HG02970 (cell line): ENCODE data around the gene TMEM132D.

Experiments used
- ATAC-seq: cut with Tn5 transposase; IDR thresholded peaks from one replicate; pipeline ENCODE4 v1.9.1; 2021; ENCODE audit warnings: mild to moderate bottlenecking, moderate library complexity, moderate number of reproducible peaks; ENCODE audit not compliant: unreplicated experiment, low FRiP score

TMEM132D gene

DNA sequence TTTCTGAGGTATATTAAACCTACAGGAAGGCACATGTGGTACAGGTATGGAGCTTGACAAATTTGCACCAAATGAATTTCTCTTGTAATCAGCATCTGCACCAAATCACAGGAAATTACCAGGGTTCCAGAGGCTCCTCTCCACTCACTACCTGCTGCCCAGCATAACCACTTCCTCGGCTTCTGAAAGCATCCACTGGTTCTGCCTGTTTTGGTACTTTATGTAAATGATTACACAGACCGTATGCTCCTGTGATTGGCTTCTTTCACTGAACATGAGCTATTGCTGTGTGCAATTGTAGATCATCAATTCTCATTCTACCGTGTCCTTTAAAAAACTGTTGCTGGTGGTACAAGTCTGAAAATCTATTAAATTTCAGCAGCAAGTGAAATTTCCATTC, 522.1 kb downstream of the TMEM132D start:
- ATAC-seq: no peak

DNA sequence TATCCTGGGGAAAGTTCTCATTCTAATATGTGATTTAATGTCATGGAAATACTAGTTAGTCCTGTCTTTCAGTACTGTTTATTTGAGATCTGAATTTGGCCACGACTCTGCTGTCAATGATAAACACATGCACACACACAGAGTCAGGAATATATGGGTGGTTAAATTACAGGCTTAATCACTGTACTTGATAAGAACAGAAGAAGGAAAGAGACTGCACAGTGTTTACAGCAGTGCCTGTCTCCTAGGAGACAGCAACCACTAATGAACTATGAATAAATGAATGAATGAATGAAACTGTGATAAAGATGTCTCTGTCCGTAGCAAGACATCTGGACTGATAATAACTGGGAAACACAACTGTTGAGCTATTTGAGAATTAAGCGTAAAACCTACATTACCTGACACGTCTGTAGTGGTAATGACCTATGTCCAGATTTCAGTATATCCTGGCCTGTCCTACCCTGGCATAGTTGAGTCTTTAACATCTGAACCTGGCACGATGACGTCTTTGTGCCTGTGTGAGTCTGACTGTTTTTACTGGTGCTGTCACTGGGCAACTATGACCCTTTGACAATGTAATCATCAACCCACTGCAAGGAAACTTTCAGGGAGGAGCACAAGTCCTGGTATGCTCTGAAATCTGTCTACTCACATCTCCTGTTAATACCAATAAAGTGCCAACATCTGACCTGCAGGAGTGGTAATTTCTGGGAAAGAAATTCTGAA, 524.6 kb downstream of the TMEM132D start:
- ATAC-seq: no peak

DNA sequence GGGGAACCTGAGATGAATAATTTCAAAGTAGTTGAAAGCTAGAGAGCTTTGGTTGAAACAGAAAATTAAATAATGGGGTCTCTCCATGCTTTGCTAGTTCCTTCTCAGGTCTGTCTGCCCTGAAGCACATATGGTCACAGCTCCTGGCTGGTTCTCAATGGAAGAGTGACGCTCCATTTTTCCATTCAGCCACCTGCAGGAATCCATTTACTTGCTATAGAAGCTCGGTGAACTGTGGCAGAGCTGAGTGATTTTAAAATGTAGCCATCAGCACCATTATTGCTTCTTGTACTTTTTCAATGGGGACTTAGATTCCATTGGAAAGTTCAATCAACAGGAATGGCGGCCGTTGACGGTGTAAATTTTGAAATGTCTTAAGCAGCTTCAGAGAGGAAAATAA, 525.3 kb downstream of the TMEM132D start:
- ATAC-seq: no peak

DNA sequence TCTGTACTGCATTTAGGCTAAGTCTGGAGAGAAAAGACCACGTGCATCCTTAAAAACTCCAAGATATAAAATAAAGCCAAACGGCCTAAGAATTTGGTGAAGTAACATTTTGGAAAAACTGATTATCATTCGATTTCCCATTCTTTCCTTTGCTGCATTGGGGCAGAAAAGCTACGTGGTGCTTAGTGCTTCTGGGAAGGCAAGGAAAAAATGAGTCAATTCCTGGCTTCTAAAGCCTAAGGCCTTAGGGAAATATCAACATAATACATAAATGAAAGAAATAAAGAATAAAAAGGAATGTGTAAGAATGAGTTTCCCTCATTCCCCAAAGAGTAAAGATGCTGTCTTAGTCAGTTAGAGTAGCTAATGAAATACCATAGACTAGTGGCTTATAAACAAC, 530.1 kb downstream of the TMEM132D start:
- no peak for ATAC-seq

DNA sequence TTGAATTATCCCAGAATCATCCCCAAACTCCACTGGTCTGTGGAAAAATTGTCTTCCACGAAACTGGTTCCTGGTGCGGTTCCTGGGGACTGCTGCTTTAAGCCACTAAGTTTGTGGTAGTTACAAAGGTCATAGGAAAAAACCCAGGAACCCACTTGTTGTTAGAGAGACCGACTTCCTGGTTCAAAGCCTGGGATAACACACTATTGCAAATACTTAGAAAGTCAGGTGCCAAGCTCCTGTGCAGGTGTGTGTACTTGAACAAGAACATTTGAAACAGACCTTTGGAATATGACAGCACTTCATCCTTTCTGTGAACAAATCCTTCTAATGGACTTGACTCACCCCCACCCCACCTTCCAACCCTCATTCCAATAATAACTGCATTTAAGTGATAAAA, 530.9 kb downstream of the TMEM132D start:
- ATAC-seq: no peak

DNA sequence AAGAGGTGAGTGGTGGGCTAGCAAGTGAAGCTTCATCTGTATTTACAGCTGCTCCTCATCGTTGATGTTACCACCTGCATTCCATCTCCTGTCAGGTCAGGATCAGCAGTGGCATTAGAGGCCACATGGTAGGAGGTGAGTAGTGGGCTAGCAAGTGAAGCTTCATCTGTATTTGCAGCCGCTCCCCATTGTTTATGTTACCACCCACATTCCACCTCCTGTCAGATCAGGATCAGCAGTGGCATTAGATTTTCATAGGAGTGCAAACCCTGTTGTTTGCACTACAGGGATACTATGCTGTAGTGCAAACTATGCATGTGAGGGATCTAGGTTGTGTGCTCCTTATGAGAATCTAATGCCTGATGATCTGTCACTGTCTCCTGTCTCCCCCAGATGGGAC, 531.5 kb downstream of the TMEM132D start:
- no peak for ATAC-seq

DNA sequence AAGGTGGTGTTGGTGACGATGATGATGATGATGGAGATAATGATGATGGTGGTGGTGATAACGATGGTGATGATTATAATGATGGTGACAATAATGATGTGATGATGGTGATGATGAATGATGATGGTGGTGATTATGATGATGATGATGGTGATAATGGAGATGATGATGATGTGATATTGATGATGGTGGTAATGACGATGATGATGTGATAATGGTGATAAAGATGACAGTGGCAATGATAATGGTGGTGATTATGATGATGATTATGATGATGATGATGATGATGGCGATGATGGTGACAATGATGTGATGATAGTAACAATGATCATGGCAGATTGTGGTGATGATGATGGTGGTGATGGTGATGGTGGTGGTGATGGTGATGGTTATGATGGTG, 532.6 kb downstream of the TMEM132D start:
- ATAC-seq: no peak

DNA sequence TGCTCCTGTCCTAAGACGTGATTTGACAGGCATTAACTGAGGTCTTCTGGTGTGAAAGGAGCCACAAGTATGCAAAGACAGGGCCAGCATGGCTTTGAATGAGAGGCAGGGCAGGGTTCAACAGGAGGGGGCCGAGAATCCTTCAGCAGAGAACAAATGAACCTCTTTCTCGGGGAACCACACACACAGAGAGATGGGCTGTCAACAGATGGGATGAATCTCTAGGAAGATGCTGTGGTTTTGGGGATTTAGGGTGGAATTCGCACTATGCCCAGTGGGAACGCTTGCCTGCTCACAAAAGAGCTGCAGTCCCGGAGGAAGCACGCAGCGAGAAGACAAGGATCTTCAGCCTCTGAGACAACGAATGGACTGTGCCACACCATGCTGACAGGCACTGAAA, 537.2 kb downstream of the TMEM132D start:
- no peak for ATAC-seq

DNA sequence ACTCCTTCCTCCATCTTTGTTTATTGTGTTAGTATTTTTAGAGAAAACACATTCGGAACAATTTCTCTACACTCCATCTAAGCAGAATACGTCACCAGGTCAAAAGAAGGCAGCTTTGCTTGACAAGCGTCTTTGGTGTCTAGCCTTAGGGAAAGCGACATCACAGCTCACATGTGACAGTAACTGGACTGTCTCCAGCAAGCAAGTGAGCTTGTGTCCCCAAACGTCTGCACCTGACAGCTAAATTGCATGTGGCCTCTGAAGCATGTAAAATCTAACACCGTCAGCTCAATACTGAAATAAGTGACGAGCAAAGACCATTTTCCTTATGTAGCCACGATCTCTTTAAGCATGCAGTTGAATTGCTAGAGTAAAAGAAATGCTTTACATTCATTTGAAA, 540.8 kb downstream of the TMEM132D start:
- no peak for ATAC-seq

DNA sequence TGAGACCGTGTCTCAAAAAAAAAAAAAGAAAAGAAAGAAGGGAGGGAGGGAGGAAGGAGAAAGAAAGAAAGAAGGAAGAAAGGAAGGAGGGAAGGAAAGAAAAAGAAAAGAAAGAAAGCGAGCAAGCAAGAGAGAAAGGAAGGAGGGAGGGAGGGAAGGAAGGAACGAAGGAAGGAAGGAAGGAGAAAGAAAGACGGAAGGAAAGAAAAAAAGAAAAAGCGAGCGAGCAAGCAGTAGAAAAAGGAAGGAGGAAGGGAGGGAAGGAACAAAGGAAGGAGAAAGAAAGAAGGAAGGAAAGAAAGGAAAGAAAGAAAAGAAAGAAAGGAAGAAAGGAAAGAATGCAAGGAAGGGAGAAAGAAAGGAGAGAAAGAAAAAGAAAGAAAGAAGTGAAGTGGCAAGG, 546.6 kb downstream of the TMEM132D start:
- ATAC-seq: no peak

DNA sequence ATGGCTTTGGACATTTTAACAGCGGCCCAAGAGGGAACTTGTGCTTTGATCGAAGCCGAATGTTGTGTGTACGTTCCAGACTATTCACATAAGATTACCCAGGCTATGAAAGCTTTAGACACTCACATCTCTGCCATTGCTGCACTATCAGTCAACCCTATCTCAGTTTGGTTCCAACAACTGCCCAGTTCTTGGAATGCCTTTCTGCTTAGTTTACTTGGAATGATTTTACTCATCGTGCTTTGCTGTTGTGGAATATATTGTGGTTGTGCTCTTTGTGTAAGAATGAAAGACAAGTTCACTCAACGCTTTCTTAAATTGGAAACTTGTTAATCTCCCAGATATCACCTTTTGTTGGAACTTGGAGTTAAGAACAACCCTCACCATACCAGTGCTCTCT, 552.3 kb downstream of the TMEM132D start:
- no peak for ATAC-seq

DNA sequence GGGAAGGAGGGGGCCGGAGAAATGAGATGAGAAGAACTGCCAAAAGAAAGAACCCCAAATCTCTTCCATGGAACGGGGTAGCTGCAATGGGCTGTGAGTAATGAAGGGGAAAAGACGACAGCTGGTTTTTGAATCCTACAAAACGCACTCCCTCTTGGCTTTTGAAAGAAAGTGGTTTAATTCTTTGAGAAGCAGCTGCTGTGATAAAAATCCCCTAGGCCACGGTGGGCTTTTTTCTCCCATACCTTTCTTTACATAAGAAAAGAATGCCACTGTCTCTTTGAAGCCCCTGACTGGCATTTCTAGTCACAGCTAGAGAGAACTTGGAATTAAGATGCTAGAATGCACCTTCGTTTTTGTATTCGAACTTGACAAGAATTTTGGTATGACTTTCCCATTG, 564.5 kb downstream of the TMEM132D start:
- ATAC-seq: no peak

DNA sequence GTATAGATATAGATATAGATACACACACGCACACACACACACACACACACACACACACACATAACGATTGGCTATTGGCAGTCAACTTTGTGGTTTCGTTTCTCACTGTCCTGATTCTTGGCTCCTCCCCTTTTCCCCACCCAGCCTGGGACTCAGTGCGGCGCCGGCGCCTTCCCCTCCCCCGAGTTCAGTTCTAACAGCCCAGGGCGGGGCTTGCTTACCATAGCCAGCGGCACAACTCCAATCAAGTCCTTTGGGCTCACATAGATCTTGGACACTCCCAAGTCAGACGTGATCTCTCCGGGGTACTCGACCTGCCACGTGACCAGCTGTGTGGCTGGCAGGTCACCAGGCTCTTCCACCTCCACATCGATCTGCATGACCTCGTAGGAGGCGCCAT, 566.4 kb downstream of the TMEM132D start:
- ATAC-seq: no peak

DNA sequence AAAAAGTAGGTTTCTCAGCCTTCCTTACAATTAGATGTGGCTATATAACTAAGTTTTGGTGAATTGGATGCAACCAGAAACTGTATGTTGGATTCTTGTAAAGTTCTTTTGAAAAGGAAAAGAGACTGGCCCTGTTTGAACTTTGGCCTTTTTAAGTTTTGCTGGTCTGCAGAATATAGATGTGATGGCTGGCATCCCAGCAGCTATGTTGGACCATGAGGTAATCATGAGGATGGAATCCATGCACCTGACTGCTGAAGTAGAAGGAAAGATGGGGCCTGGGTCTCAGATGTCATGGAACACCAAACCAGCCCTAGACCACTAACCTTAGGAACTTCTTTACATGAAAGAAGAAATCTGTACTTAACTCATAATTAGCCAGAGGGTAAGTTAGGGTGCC, 568.1 kb downstream of the TMEM132D start:
- ATAC-seq: no peak

DNA sequence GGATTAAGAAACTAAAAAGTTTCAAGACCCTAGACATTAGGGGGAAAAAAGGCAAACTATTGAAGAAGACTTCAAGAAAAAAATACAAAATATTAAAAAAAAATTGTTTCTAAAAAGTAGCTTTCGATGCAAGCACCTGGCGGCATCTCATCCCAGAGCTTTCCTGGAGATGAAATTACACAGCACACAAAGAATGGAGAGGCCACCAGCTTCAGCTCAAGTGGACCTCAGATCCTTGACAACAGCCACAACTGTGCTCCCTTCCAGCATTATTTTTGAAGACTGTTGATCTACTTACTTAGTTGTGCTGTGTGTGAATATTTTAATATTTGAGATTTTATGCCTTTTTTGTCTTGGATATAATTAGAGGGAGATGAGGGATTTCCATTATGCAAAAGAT, 571.5 kb downstream of the TMEM132D start:
- ATAC-seq: no peak

DNA sequence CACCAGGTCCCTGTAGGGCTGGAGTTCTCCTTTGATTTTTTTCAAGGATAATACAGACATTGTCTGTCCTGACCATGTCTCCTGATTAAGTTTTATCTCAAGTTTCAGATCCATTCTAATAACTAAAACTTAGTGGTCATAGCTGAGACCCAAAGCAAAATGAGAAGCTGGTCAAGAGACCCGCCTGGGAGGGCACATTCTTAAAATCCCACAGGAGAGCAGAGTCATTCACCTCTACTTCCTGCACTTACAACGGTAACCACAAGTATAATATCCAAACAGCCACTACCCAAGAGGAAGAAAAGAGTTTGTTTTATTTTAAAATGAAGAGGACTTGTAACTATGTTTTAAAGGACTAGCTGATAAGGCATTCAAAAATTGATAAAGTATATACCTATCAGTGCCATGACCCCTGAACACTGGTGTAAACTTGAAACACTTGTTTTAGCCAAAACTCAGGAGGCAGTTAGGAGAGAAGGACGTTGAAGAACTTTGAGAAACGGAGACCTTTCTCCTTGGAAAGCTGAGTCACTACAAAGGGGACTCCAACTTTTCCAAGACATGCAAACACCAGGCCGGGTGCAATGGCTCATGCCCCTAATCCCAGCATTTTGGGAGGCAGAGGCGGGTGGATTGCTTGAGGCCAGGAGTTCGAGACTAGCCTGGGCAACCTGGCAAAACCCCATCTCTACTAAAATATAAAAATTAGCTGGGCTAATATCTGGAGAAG, 572.3 kb downstream of the TMEM132D start:
- no peak for ATAC-seq

DNA sequence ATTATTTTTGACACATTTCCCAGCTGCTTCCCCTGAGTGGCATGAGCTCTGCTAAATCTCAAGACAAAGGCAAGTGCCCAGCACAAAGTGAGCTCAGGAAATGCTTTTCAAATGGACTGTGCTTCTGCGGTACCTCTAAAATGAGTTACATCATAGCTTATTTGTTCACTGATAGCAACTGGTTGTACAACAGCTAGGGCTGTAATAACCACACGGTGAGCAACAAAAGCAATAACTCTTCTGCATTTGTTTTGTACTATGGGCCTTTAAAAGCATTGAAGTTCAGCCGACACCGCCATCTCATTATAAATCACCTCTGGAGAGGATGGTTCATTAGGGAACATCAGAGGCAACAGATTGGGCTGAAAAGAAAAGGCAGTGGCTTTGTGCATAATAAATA, 575.6 kb downstream of the TMEM132D start:
- ATAC-seq: no peak

DNA sequence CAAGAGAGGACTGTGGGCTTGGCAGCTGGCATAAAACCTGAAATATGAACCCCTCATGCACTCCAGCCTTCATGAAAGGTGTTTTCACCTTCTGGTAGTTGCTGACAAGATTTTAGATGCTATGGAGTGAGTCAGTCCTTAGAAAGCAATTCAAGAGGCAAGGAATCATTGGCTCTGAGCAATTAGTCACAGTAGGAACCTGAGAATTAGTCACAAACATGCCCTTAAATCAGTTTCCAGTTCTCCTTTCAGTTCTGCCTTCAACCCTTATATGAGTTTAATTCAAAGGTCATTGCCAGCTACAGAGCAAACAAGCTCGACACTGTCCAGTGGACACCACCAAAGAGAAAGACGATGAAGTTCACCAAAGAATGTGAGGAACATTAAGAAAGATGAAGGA, 578.3 kb downstream of the TMEM132D start:
- no peak for ATAC-seq

DNA sequence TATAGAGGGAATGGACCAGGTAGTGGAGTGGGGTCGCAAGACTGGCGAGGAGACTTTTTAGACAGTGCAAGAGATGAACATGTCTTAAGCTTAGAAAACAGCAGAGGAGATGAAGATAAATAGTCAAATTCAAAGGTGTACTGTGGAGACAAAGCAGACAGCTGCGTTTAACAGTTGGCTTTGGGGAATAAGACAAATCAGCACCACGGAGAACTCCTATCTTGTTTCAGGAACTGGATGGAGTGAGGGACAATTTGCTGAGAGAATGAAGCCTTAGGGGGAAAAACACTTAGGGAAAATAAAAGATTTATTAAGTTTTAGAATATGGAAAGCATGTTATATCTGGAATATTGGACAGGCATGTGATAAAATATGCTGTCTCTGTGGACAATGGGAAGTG, 591.8 kb downstream of the TMEM132D start:
- no peak for ATAC-seq

DNA sequence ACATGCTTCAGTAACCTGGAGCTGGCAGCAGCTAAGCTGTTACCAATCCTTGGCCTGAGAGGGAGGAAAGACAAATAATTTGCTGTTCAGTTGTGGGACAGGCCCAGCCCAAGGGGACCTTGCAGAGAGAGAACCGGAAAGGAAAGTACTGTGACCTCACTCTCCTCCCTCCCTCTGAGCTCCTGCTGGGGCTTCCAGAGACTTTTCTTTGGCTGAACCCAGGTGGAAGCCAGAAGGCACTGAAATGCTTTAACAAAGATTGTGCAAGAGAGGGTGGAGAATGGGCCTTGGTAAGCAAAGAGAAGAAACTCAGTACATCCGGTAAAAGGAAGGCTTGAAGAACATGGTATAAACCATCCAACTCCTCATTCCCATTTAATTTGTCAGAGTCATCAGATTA, 593.5 kb downstream of the TMEM132D start:
- no peak for ATAC-seq

DNA sequence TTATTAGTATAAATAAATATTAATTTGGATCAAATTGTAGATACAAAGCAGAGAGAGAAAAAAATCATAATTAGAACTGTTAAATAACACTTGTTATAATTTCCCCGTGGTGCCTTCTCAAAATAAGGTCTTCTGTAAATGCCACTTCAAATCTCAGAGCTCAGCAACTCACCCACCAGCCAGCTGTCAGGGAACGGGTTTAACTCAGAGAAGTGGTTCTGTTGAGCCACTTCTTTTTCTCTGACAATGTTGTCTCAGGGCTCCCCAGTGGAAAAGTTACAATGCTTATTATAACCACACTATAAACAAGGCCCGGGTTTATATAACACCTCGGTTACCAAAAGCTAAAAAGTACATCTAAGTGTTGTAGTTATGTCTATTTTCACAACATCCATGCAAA, 598.0 kb downstream of the TMEM132D start:
- ATAC-seq: no peak

DNA sequence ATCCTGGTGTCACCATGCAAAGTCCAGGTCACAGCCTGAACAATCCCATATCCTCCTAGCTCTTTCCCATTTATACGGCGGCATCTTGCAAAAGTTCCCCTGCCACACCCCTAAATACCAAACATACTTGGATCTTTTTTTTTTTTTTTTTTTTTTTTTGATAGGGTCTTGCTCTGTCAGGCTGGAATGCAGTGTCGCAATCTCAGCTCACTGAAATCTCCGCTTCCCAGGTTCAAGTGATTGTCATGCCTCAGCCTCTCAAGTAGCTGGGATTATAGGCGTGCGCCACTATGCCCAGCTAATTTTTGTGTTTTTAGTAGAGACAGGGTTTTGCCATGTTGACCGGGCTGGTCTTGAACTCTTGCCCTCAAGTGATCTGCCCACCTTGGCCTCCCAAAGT, 599.3 kb downstream of the TMEM132D start:
- no peak for ATAC-seq
